Neural crest cell (in vitro differentiated cells): ENCODE measurements around the gene FLNC. TPM values are rescaled to one million over a fixed set of nuclear protein-coding genes. Genes with fewer than 3 reads are reported as not detected.
A peak's percentile ranks its signal among the peaks of the same experiment; 100 is the strongest.

Source experiments
- DNase-seq: peaks from one replicate; pipeline ENCODE4 v3.0.0; 2021; ENCODE audit warnings: low read depth, mixed read lengths, low spot score
- H3K27ac Mint-ChIP-seq: one replicate; pipeline ENCODE4 v1.8.0; 2021; ENCODE audit warnings: mild to moderate bottlenecking, mixed read lengths; ENCODE audit not compliant: unreplicated experiment
- H3K27me3 Mint-ChIP-seq: 2 replicates; pipeline ENCODE4 v1.8.0; 2021; ENCODE audit warnings: low read depth, mild to moderate bottlenecking, mixed read lengths
- H3K36me3 Mint-ChIP-seq: 2 replicates; pipeline ENCODE4 v1.8.0; 2021; ENCODE audit warnings: low read depth, mild to moderate bottlenecking, mixed read lengths
- H3K4me1 Mint-ChIP-seq: 2 replicates; pipeline ENCODE4 v1.8.0; 2021; ENCODE audit warnings: mixed read lengths
- H3K4me3 Mint-ChIP-seq: one replicate; pipeline ENCODE4 v1.8.0; 2021; ENCODE audit warnings: mild to moderate bottlenecking, mixed read lengths
- H3K9me3 Mint-ChIP-seq: 2 replicates; pipeline ENCODE4 v1.8.0; 2021; ENCODE audit warnings: mixed read lengths
- CTCF ChIP-seq: fragments of 200-600 bp; sonication (generic); conservative IDR thresholded peaks from 2 replicates; pipeline ENCODE4 v1.5.0; 2021; ENCODE audit warnings: antibody characterized with exemption, mild to moderate bottlenecking
- total RNA-seq: library from RNA; stranded (reverse); gene quantifications from 2 replicates; pipeline ENCODE4 v1.2.1, GENCODE V29; 2021

The FLNC gene
- total RNA-seq, 1 donor from 2014 or later, result 5.6 TPM

- Mint-ChIP-seq H3K4me3 (no peak overlapping the region), H3K4me1 (peaks cover 4% of the 10 kb centered on the region), H3K36me3 (no peaks in the 10 kb centered on the region), H3K9me3 (no peaks in the 10 kb centered on the region), H3K27me3 (peaks cover 3% of the 10 kb centered on the region), H3K27ac (no peak overlapping the region)
- DNase-seq, result peak; percentile 84
- peak; percentile 93 for TF ChIP-seq CTCF
Observed at GRCh38 chr7:128883622-128884448, 53.6 kb downstream of the FLNC start.

DNA sequence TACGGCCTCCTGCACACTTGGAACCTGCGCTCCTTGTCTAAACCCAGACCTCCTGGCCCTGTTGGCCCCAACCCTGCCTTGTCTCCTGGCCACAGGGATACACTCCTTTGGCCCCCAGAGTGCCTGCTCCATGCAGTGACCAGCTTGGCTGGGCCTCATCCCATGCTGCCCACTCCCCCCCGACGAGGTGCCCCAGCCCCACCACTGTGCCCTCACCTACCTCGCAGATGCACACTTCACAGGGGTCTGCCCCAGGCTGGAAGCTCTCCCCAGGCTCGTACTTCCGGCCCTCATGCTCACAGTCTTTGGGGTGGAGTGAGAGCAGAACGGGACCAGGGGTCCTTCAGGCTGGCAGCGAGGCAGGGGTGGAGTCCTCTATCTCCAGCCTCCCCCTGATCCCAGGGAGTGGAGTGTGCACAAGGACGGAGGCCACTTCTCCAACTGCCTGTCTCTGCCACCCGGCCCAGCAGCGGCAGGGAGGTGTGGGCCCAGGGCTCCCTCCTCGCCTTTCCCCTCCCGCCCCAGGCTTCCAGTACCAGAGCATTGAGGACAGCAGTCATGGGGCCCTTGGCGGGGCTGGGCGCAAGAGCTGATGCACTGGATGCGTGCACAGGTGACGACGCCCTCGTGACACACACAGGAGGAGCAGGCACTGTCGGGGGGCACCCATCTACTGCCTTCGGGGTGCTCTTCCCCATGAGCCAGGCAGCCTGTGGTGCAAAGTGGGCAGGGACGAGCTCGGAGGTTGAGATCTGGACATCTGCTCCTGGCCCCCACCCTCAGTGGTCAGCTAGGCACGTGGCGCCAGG is 54.6 kb downstream of the FLNC start:
- TF ChIP-seq CTCF, result no peak
- Mint-ChIP-seq H3K27me3 (peaks cover 3% of the 10 kb centered on the region), H3K36me3 (no peaks in the 10 kb centered on the region), H3K4me3 (no peak overlapping the region), H3K4me1 (peaks cover 4% of the 10 kb centered on the region), H3K27ac (no peak overlapping the region), H3K9me3 (no peaks in the 10 kb centered on the region)
- DNase-seq, result no peak

GRCh38 chr7:128885370-128886187 is 55.4 kb downstream of the FLNC start:
- H3K9me3 Mint-ChIP-seq, result no peaks in the 10 kb centered on the region
- no peaks in the 10 kb centered on the region for H3K36me3 Mint-ChIP-seq
- H3K4me1 Mint-ChIP-seq, result peaks cover 4% of the 10 kb centered on the region
- H3K4me3 Mint-ChIP-seq, result no peak overlapping the region
- no peak for TF ChIP-seq CTCF
- H3K27ac Mint-ChIP-seq, result no peak overlapping the region
- peaks cover 3% of the 10 kb centered on the region for H3K27me3 Mint-ChIP-seq
- DNase-seq, result no peak

GRCh38 chr7:128886391-128887168 is 56.4 kb downstream of the FLNC start:
- Mint-ChIP-seq H3K27me3 (peaks cover 4% of the 10 kb centered on the region), H3K4me1 (peaks cover 4% of the 10 kb centered on the region), H3K36me3 (no peaks in the 10 kb centered on the region), H3K9me3 (no peaks in the 10 kb centered on the region), H3K4me3 (no peak overlapping the region), H3K27ac (no peak overlapping the region)
- DNase-seq, result no peak
- TF ChIP-seq CTCF, result no peak
